Amniotic epithelial cell (primary cell): ENCODE data around the gene RNF141.

Source experiments
- DNase-seq: peaks from one replicate; pipeline ENCODE4 v3.0.0-alpha.2; 2010; ENCODE audit warnings: low read depth

RNF141 gene

DNA sequence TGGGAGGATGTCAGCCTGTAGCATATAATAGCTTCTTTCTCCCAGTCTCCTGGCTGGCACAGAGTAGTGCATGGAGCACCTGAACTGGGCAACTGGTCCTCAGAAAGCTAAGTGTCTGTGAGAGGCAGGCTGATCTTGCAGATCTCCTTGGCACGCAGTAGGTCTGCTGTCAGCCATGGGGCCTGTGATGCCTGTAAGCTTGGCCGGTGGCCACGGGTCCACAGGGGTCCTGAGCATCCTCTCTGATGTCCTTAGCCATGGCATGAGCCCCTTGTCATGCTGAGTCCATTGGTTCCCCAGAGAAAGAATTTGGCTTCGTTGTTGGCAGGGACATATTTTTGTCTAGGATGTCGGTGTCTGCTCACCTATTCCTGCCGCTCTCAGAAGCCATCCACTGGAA is 61.0 kb downstream of the RNF141 start:
- no peak for DNase-seq

DNA sequence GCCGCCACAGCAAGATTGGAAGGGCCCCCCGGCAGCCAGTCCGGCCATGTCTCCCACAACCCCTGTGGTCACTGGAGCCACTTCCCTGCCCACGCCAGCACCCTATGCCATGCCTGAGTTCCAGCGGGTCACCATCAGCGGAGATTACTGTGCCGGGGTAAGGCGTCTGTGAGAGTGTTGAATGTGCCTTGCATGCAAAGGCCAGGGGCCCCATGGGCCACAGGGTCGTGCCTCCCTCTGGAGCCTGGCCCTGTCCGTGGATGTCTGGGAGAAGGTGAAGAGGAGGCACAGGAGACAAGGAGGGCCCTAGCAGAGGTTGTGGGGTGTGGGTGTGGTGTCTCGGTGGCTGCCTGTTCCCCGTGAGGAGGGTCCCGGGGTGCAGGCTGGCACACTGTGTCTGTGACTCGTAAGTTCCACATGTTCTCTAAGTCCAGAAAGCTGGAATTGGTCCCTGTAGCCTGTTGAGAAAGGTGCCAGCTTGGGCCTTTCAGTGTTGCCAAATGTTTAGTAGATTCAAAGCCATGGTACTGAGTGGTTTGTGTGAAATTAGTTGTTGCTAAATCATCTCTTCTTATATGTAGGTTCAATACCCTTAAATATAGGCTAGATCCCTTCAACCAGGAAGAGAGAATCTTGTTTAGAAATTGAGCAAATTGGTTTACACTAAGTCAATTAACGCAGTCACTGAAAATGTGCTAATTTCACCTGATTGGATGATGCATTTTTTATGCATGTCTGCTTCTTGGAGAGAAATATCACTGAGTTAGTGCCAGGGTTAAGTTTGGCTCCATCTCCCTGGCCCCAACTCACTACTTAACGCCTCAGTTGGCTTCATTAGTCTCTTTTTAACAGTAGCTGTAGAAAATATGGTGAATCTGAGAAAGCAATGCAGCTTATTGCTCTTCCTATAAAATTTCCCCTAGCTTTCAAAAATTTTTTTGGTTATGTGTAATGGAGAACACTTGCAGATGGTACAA is 62.1 kb downstream of the RNF141 start:
- no peak for DNase-seq

DNA sequence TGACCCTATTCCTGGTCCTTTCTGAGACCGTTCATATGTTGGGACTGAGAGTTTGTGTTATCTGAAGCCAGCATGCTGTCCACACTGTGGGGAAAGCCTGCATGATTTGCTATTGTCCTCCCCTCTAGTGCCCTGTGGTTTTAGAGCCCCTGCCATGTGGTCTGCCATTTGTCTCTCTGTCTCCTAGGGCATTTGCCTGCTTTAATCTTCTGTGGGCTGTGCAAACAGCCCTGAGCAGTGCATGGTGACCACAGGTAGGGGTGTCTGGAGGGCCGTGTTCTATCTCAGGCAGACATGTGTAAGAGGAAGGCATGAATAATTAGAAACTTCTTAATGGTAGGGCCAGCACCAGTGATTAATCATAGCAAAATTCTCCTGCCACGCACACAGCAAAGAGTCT is 62.9 kb downstream of the RNF141 start:
- DNase-seq: peak; percentile 22

DNA sequence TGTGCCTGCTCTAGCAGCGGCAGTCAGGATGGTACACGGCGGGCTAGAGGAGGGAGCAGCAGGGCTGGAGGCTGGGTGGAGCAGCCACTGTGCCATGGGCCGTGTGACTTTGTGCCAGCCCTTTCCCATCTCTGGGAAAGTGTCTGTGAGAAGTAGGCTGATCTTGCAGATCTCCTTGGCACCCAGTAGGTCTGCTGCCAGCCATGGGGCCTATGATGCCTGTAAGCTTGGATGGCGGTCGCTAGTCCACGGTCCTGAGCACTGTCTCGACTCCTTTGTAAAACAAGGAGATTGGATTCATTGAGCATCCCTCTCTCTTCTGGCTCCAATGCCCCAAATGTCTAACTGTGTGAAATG is 63.3 kb downstream of the RNF141 start:
- DNase-seq: no peak

DNA sequence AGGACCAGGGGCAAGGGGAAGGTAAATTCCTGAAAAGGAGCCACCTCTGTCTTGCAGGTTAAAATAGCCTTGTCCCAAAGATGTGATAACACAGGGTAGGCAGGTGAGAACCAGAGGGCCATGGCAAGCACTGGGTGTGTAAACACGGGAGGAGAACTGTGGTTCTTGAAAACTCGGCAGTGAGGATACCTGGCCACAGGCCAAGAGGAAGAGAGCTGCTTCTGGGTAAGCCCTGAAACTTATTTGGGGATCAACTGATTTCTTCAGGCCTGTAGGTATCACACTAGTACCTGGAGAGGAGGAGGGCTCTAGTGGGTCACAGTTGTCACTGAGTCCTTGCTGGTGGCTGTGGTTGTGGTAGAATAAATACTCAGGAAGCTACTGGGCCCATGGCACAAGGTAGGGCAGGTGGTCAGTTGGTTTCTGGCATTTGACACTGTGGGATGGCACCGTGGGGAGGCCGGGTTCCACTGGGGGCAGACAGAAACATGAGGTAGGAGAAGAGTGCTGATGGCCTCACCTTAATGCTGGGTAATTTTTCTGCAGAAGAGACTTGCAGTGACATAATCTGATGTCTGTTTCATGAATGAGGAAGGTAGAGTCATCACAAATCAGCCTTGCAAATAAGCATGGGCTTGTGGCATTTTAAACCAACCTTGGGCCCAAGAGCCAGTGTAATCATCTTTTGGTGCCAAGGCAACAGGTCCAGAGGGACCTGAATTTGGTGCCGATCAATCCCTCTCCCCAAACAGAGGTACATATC is 63.9 kb downstream of the RNF141 start:
- DNase-seq: no peak

DNA sequence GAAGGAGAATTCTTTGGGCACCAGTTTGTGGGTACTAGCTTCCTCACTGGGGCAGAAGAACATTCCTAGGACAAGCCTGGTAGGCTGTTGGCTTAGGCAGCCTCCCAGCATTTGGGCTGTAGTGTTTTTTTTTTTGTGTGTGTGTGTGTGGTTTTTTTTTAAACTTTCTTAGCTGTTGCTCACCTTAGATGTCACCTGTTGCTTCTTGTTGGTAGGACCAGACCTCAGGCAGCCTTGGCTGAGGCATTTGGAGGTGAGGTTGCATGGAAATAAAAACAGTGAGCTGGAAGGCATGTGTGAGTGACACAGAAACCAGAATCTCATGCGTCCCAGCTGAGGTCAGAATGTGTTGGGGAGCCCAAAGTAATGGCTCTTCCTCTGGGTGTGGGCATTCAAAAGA is 64.6 kb downstream of the RNF141 start:
- no peak for DNase-seq

DNA sequence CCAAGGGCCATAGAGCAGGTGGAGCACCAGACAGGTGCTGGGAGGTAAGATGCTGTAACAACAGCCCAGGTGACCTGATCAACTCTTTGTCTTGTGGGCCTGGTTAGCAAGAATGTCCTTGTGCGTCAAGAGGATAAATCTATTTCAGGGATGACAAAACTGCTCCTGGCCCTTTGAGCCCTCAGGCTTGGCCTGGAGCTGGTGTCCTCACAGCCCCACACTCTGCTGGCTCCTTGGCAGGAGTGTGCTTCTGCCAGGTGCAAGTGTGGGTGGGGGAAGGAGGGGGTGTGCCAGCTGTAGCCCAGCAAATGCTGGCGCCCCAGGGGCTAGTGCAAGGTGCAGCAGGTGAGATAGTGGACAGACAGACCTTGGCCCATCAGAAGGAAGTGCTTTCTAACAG is 66.4 kb downstream of the RNF141 start:
- DNase-seq: no peak

DNA sequence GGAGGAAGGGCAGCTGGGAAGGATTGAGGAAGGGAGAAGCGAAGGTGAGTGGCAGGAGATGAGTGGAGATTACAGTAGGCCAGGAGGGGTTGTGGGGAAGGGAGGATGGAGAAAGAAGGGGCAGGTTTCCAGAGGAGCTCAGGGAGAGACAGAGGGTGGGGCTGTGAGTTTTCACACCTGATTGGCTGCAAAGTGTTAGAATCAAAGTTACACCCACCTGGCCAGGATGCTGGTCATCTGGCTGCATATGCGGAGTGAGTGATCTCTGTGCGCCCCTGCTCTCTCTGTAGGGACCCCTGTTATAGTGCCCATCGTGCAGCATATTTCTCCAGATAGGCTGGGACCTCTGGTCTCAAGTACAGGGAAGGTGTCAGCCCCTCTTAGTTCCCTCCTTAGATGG is 67.6 kb downstream of the RNF141 start:
- DNase-seq: no peak

DNA sequence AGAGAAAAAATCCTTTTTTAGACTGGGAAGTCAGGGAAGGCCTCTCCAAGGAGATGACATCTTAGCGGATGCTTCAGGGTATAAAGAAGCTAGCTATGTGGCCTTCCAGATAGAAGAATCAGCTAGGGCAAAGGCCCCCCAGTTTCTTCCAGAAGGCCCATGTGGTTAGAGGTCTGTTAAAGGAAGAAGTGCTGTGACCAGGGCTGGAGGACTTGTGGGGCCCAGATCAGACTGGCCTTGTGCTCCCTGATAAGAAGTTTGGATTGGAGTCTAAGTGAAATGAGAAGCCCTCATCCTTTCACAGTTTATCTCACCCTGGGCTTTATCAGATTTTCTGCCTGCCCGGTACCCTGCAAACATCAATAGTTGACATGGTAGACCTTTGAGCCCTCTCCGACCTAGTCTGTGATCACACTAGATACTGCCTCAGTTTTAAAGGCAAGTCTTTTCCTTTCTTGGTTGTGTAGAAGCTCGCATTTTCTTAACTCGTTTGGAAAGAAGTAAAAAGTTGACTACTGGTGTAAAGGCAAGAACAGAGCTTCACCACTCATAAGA is 78.2 kb downstream of the RNF141 start:
- DNase-seq: no peak
